ENCODE results near the gene HMG20A. TPM values are rescaled to one million over a fixed set of nuclear protein-coding genes. Genes with fewer than 3 reads are reported as not detected.

The HMG20A gene
- total and polyA plus RNA-seq, 2 of the 13 experiments (the other 11 are each of a cell fraction or from before 2014, with no cell fraction given), result 28.0 to 35.2 TPM

DNA sequence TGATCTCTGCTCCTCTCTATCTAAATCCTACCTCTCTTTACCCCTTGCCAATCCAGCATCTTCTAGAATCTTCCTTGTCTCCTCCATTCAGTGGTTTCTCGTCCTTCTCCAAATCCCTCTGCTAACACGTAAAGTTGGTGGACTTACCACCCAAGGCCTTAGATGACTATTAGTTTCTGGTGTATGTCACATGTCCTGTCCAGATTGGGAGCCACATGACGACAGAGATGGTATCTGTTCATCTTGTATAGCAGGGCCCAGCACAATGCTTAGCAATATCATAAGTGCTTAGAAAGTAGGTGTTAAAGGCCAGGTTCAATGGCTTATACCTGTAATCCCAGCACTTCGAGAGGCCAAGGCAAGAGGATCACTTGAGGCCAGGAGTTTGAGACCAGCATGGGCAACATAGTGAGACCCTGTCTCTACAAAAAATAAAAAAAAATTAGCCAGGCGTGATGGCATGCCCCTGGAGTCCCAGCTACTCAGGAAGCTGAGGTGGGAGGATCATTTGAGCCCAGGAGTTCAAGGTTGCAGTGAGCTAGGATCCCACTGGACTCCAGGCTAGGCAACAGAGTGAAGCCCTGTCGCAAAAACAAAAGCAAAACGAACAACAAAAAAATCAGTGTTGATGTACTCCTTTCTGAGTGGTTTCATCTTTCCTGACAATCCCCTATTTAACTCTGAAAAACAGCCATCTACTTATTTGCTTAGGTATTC lies 81.8 kb downstream of the HMG20A start (continued):
- TF ChIP-seq, protein P1, sequence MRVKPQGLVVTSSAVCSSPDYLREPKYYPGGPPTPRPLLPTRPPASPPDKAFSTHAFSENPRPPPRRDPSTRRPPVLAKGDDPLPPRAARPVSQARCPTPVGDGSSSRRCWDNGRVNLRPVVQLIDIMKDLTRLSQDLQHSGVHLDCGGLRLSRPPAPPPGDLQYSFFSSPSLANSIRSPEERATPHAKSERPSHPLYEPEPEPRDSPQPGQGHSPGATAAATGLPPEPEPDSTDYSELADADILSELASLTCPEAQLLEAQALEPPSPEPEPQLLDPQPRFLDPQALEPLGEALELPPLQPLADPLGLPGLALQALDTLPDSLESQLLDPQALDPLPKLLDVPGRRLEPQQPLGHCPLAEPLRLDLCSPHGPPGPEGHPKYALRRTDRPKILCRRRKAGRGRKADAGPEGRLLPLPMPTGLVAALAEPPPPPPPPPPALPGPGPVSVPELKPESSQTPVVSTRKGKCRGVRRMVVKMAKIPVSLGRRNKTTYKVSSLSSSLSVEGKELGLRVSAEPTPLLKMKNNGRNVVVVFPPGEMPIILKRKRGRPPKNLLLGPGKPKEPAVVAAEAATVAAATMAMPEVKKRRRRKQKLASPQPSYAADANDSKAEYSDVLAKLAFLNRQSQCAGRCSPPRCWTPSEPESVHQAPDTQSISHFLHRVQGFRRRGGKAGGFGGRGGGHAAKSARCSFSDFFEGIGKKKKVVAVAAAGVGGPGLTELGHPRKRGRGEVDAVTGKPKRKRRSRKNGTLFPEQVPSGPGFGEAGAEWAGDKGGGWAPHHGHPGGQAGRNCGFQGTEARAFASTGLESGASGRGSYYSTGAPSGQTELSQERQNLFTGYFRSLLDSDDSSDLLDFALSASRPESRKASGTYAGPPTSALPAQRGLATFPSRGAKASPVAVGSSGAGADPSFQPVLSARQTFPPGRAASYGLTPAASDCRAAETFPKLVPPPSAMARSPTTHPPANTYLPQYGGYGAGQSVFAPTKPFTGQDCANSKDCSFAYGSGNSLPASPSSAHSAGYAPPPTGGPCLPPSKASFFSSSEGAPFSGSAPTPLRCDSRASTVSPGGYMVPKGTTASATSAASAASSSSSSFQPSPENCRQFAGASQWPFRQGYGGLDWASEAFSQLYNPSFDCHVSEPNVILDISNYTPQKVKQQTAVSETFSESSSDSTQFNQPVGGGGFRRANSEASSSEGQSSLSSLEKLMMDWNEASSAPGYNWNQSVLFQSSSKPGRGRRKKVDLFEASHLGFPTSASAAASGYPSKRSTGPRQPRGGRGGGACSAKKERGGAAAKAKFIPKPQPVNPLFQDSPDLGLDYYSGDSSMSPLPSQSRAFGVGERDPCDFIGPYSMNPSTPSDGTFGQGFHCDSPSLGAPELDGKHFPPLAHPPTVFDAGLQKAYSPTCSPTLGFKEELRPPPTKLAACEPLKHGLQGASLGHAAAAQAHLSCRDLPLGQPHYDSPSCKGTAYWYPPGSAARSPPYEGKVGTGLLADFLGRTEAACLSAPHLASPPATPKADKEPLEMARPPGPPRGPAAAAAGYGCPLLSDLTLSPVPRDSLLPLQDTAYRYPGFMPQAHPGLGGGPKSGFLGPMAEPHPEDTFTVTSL (CRISPR knock-in tag; IDR thresholded peaks at IDR 0.05; ENCODE audit: borderline replicate concordance), result no peak
- TF ChIP-seq ZFX (CRISPR knock-in tag; IDR thresholded peaks at IDR 0.05; ENCODE audit: low read depth) (no peak), NFE2L1 (CRISPR knock-in tag; IDR thresholded peaks at IDR 0.05; ENCODE audit: borderline replicate concordance) (no peak), POGZ (CRISPR knock-in tag; IDR thresholded peaks at IDR 0.05) (no peak), HNF4A (CRISPR knock-in tag; IDR thresholded peaks at IDR 0.05) (peak; percentile 61; the same call in 1 of the 2 replicates), MBNL3 (CRISPR knock-in tag; conservative IDR thresholded peaks at IDR 0.05) (no peak), SOX6 (IDR thresholded peaks at IDR 0.05) (no peak), SOX6 (CRISPR knock-in tag; IDR thresholded peaks at IDR 0.05) (peak; percentile 13; the same call in 1 of the 2 replicates)
- TF ChIP-seq, protein P2, sequence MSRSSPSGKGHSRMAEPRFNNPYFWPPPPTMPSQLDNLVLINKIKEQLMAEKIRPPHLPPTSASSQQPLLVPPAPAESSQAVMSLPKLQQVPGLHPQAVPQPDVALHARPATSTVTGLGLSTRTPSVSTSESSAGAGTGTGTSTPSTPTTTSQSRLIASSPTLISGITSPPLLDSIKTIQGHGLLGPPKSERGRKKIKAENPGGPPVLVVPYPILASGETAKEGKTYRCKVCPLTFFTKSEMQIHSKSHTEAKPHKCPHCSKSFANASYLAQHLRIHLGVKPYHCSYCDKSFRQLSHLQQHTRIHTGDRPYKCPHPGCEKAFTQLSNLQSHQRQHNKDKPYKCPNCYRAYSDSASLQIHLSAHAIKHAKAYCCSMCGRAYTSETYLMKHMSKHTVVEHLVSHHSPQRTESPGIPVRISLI (CRISPR knock-in tag; IDR thresholded peaks at IDR 0.05; ENCODE audit: borderline replicate concordance), result peak; percentile 38; the same call in 1 of the 2 replicates

All from HepG2 (cell line).